Measurements from ENCODE around the gene ZBTB46. TPM values are rescaled to one million over a fixed set of nuclear protein-coding genes. Genes with fewer than 3 reads are reported as not detected.

Gene ZBTB46
- total RNA-seq, 1 experiment from 2014 or later: 3.6 TPM

- no peak overlapping the region for H3K4me3 ChIP-seq
- intact Hi-C loops (cut with micrococcal nuclease; ENCODE audit: unreplicated experiment): no loop called here
- H3K27me3 ChIP-seq (ENCODE audit: insufficient read depth, low read depth): no peaks in the 10 kb centered on the region
- no peaks in the 10 kb centered on the region for H3K9me2 ChIP-seq (ENCODE audit: insufficient read depth)
- H3K9me3 ChIP-seq (ENCODE audit: insufficient read depth, low read depth): no peaks in the 10 kb centered on the region
- no TSS peak for BruUV-seq (replicated peaks)
- DNase-seq: no peak
- no peak overlapping the region for H3K4me2 ChIP-seq
- TF ChIP-seq EZH2 (IDR thresholded peaks at IDR 0.05; ENCODE audit: low read depth) (no peak), CTCF (conservative IDR thresholded peaks at IDR 0.05) (no peak)
- no peaks in the 10 kb centered on the region for H3K36me3 ChIP-seq (ENCODE audit: low read depth)
- H3K27ac ChIP-seq: no peak overlapping the region
- ChIA-PET CTCF (no interaction called here), POLR2A (ENCODE audit: unreplicated experiment) (no interaction called here)
- H3K79me2 ChIP-seq (ENCODE audit: low read depth): no peaks in the 10 kb centered on the region
- H3K4me1 ChIP-seq (replicated peaks; ENCODE audit: insufficient read depth): no peaks in the 10 kb centered on the region
- H4K20me1 ChIP-seq (ENCODE audit: insufficient read depth): no peaks in the 10 kb centered on the region
- no peak overlapping the region for H2AFZ ChIP-seq
- no peaks in the 10 kb centered on the region for H3F3A ChIP-seq (ENCODE audit: insufficient read depth, low read depth)
Measured at GRCh38 chr20:63767886-63768285, 63.2 kb downstream of the ZBTB46 start.

- Histone ChIP-seq H3F3A (ENCODE audit: insufficient read depth, low read depth) (no peaks in the 10 kb centered on the region), H3K4me3 (no peak overlapping the region), H3K36me3 (ENCODE audit: low read depth) (no peaks in the 10 kb centered on the region), H3K9me3 (ENCODE audit: insufficient read depth, low read depth) (no peaks in the 10 kb centered on the region), H3K9me2 (ENCODE audit: insufficient read depth) (no peaks in the 10 kb centered on the region), H3K27ac (no peak overlapping the region), H4K20me1 (ENCODE audit: insufficient read depth) (no peaks in the 10 kb centered on the region), H3K79me2 (ENCODE audit: low read depth) (no peaks in the 10 kb centered on the region), H3K4me2 (no peak overlapping the region), H3K4me1 (replicated peaks; ENCODE audit: insufficient read depth) (no peaks in the 10 kb centered on the region), H2AFZ (no peak overlapping the region), H3K27me3 (ENCODE audit: insufficient read depth, low read depth) (no peaks in the 10 kb centered on the region)
- CTCF ChIA-PET: interaction anchor here (0.6 kb wide), 1 partner anchor 26 kb away, joined by 4 read pairs; no protein-coding TSS in a partner anchor
- POLR2A ChIA-PET (ENCODE audit: unreplicated experiment): no interaction called here
- DNase-seq: no peak
- TF ChIP-seq CTCF (conservative IDR thresholded peaks at IDR 0.05): no peak
- no peak for TF ChIP-seq EZH2 (IDR thresholded peaks at IDR 0.05; ENCODE audit: low read depth)
- intact Hi-C loops (cut with micrococcal nuclease; ENCODE audit: unreplicated experiment): no loop called here
- no TSS peak for BruUV-seq (replicated peaks)
Measured at GRCh38 chr20:63767456-63767855, 63.6 kb downstream of the ZBTB46 start.

- POLR2A ChIA-PET (ENCODE audit: unreplicated experiment): no interaction called here
- no peaks in the 10 kb centered on the region for H3K4me1 ChIP-seq (replicated peaks; ENCODE audit: insufficient read depth)
- H3K9me2 ChIP-seq (ENCODE audit: insufficient read depth): no peaks in the 10 kb centered on the region
- no peak overlapping the region for H3K4me3 ChIP-seq
- no peak overlapping the region for H3K27ac ChIP-seq
- CTCF ChIA-PET: interaction anchor here (0.6 kb wide), 1 partner anchor 27 kb away, joined by 4 read pairs; no protein-coding TSS in a partner anchor
- H3K9me3 ChIP-seq (ENCODE audit: insufficient read depth, low read depth): no peaks in the 10 kb centered on the region
- H2AFZ ChIP-seq: no peak overlapping the region
- no peak overlapping the region for H3K4me2 ChIP-seq
- no peak for DNase-seq
- H3F3A ChIP-seq (ENCODE audit: insufficient read depth, low read depth): no peaks in the 10 kb centered on the region
- no peaks in the 10 kb centered on the region for H4K20me1 ChIP-seq (ENCODE audit: insufficient read depth)
- intact Hi-C loops (cut with micrococcal nuclease; ENCODE audit: unreplicated experiment): no loop called here
- no peaks in the 10 kb centered on the region for H3K36me3 ChIP-seq (ENCODE audit: low read depth)
- no TSS peak for BruUV-seq (replicated peaks)
- H3K79me2 ChIP-seq (ENCODE audit: low read depth): no peaks in the 10 kb centered on the region
- no peak for TF ChIP-seq EZH2 (IDR thresholded peaks at IDR 0.05; ENCODE audit: low read depth)
- no peak for TF ChIP-seq CTCF (conservative IDR thresholded peaks at IDR 0.05)
- H3K27me3 ChIP-seq (ENCODE audit: insufficient read depth, low read depth): no peaks in the 10 kb centered on the region
Measured at GRCh38 chr20:63766695-63767426, 64.2 kb downstream of the ZBTB46 start.
